SK-N-SH (cell line): ENCODE data around the gene MSL1. TPM values are rescaled to one million over a fixed set of nuclear protein-coding genes. Genes with fewer than 3 reads are reported as not detected.

Experiments used
- CTCF ChIA-PET: fragments of 300-600, 350-600 bp; formaldehyde crosslinking; extraction: SDS; loops from one replicate; lab custom pipeline; 2021; lab: Yijun Ruan, JAX
- POLR2A ChIA-PET: fragments of 350-600 bp; sonication (Branson Sonifier 250); formaldehyde crosslinking; extraction: SDS; loops from one replicate; lab custom pipeline; 2020; ENCODE audit warnings: antibody characterized with exemption, inconsistent platforms; lab: Yijun Ruan, JAX
- DNase-seq: peaks from one replicate; pipeline ENCODE4 v3.0.0; 2012
- H2AFZ ChIP-seq: fragments of 200-600 bp; sonication (generic); 2 replicates; pipeline ENCODE4 v1.8.1; 2016; ENCODE audit warnings: antibody characterized with exemption, mild to moderate bottlenecking, low read depth
- H3F3A ChIP-seq: fragments of 200-600 bp; sonication (generic); replicated peaks from 2 replicates; pipeline ENCODE3; 2016; ENCODE audit warnings: antibody characterized with exemption, mild to moderate bottlenecking; ENCODE audit not compliant: insufficient read depth
- H3K27ac ChIP-seq, 2 experiments: fragments of 200-500 bp in 1 of 2; fragments of 200-600 bp in 1 of 2; sonication (Bioruptor generic) in 1 of 2; sonication (generic), shearing (Covaris generic) in 1 of 2; 2 replicates each; pipeline versions ENCODE4 v1.5.1 to v1.6.1; 2014 to 2016; ENCODE audit warnings: low read depth in 2 of 2, inconsistent platforms in 1 of 2, low read length in 1 of 2, mild to moderate bottlenecking in 1 of 2, mixed read lengths in 1 of 2
- H3K27me3 ChIP-seq: fragments of 200-600 bp; sonication (generic), shearing (Covaris generic); 2 replicates; pipeline ENCODE4 v1.6.1; 2016; ENCODE audit warnings: mixed run types; ENCODE audit not compliant: insufficient read depth
- H3K36me3 ChIP-seq, 2 experiments: fragments of 200-500 bp in 1 of 2; fragments of 200-600 bp in 1 of 2; sonication (Bioruptor generic) in 1 of 2; sonication (generic) in 1 of 2; replicated peaks in 1 of 2; 2 replicates each; pipeline versions ENCODE3 to v1.5.1; 2014 to 2016; ENCODE audit warnings: low read length in 1 of 2, mild to moderate bottlenecking in 1 of 2; ENCODE audit not compliant: insufficient read depth in 2 of 2, control insufficient read depth in 1 of 2
- H3K4me1 ChIP-seq, 2 experiments: fragments of 200-500 bp in 1 of 2; fragments of 200-600 bp in 1 of 2; sonication (Bioruptor generic) in 1 of 2; sonication (generic), shearing (Covaris generic) in 1 of 2; 2 replicates each; pipeline versions ENCODE4 v1.5.1 to v1.6.1; 2014 to 2016; ENCODE audit warnings: low read depth in 1 of 2, low read length in 1 of 2, mixed run types in 1 of 2; ENCODE audit not compliant: insufficient read depth in 2 of 2, control insufficient read depth in 1 of 2
- H3K4me2 ChIP-seq: fragments of 200-600 bp; sonication (generic), shearing (Covaris generic); 2 replicates; pipeline ENCODE4 v1.6.1; 2017; ENCODE audit warnings: mixed run types
- H3K4me3 ChIP-seq, 2 experiments: fragments of 200-500 bp in 1 of 2; fragments of 200-600 bp in 1 of 2; sonication (Bioruptor generic) in 1 of 2; sonication (generic), shearing (Covaris generic) in 1 of 2; 2 replicates each; pipeline versions ENCODE4 v1.5.1 to v1.8.1; 2014 to 2016; ENCODE audit warnings: low read depth in 2 of 2, inconsistent platforms in 1 of 2, low read length in 1 of 2, mild to moderate bottlenecking in 1 of 2, mixed read lengths in 1 of 2, moderate library complexity in 1 of 2
- H3K79me2 ChIP-seq: fragments of 200-600 bp; sonication (generic); 2 replicates; pipeline ENCODE4 v1.8.1; 2017; ENCODE audit warnings: mild to moderate bottlenecking; ENCODE audit not compliant: insufficient read depth
- H3K9ac ChIP-seq: fragments of 200-600 bp; sonication (generic); 2 replicates; pipeline ENCODE4 v1.6.1; 2017; ENCODE audit warnings: mixed run types
- H3K9me2 ChIP-seq: fragments of 200-600 bp; sonication (generic); 2 replicates; pipeline ENCODE4 v1.6.1; 2017; ENCODE audit warnings: mixed run types
- H3K9me3 ChIP-seq: fragments of 200-600 bp; sonication (generic); 2 replicates; pipeline ENCODE4 v1.6.1; 2017; ENCODE audit warnings: mixed run types, mild to moderate bottlenecking, moderate library complexity
- H4K20me1 ChIP-seq: fragments of 200-600 bp; sonication (generic); 2 replicates; pipeline ENCODE4 v1.6.1; 2017; ENCODE audit warnings: mild to moderate bottlenecking, mixed run types; ENCODE audit not compliant: insufficient read depth
- CHD2 ChIP-seq: fragments of 150-350 bp; IDR thresholded peaks from 2 replicates; pipeline ENCODE4 v1.6.1; 2018; ENCODE audit warnings: low read length; ENCODE audit not compliant: partially characterized antibody
- EP300 ChIP-seq, 2 experiments: IDR thresholded peaks; 2 replicates each; pipeline versions ENCODE4 v1.4.0 to v1.6.1; 2012; ENCODE audit warnings: borderline replicate concordance in 1 of 2, low read depth in 1 of 2, low read length in 1 of 2
- EZH2phosphoT487 ChIP-seq: fragments of 200-600 bp; sonication (generic); IDR thresholded peaks from 2 replicates; pipeline ENCODE4 v1.6.1; 2017; ENCODE audit warnings: low read depth, mixed run types, mild to moderate bottlenecking, antibody characterized with exemption, moderate library complexity, borderline replicate concordance
- FOXJ3 ChIP-seq: sonication (generic); formaldehyde crosslinking; IDR thresholded peaks from 2 replicates; pipeline ENCODE4 v1.5.1; 2020; ENCODE audit warnings: mild to moderate bottlenecking, missing genetic modification reagents
- FOXM1 ChIP-seq: IDR thresholded peaks from 2 replicates; pipeline ENCODE4 v1.4.0; 2012; ENCODE audit warnings: low read depth, mild to moderate bottlenecking
- GATA2 ChIP-seq: sonication (generic); formaldehyde crosslinking; IDR thresholded peaks from 2 replicates; pipeline ENCODE4 v1.5.0; 2020; ENCODE audit warnings: mild to moderate bottlenecking, missing genetic modification reagents
- JUND ChIP-seq: IDR thresholded peaks from 2 replicates; pipeline ENCODE4 v1.4.0; 2012
- MXI1 ChIP-seq: IDR thresholded peaks from 2 replicates; pipeline ENCODE4 v1.6.1; 2012; ENCODE audit warnings: mild to moderate bottlenecking, low read depth, low read length, improper control_type of control experiment
- NRF1 ChIP-seq: IDR thresholded peaks from 2 replicates; pipeline ENCODE4 v1.6.1; 2012; ENCODE audit warnings: low read depth, mild to moderate bottlenecking, low read length
- SMC3 ChIP-seq: IDR thresholded peaks from 2 replicates; pipeline ENCODE4 v1.6.1; 2012; ENCODE audit warnings: low read depth, low read length, improper control_type of control experiment
- WGBS: methylation state at CpG from one replicate; pipeline ENCODE4 v1.1.6; 2017; ENCODE audit warnings: low lambda C conversion rate; 5-methylcytosine and 5-hydroxymethylcytosine counted together
- polyA plus RNA-seq, 3 experiments: library from polyadenylated mRNA; depleted of rRNA; stranded (reverse); fragments of >200 nt; gene quantifications; 2 replicates each; pipeline ENCODE4 v1.2.3, GENCODE V29; 2012
- TF ChIP-seq, protein P1 (sequence below): IDR thresholded peaks from 2 replicates; pipeline ENCODE4 v1.6.1; 2012; ENCODE audit warnings: mild to moderate bottlenecking, low read depth, low read length, moderate library complexity
- TF ChIP-seq, protein P2 (sequence below): IDR thresholded peaks from 2 replicates; pipeline ENCODE4 v1.4.0; 2012; ENCODE audit warnings: low read depth

MSL1 gene
- polyA plus RNA-seq, 1 of the 3 experiments (the other 2 are of a cell fraction), result 30.2 TPM

DNA sequence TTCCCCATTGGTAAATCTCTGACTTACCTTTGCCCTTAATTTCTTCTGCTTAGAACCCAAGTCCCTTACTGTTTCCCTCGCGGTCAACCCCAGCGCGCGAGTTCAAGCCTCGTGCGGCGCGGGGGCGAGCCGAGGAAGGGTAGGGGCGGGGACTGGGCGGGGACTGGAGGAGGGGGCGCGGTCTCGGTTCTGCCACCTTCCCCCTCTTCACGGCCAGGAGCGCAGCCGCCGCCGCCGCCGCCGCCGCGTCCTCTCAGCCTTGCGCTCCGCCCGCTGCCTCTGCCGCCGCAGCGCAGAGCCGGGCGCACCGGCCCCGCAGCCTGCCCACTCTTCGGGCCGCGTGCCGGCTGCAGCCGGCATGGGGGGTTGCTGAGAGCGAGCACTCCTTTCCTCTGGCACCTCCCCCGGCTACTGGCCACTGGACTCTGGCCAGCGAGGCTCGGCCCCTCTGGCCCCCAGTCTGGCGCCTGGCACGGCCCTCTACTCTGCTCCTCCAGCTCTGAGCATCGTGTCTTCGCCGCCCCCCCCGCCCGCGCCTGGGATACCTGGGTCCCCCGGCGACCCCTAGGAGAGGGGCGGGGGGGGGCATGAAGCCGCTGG lies 55.6 kb downstream of the MSL1 start, which contains the start of gene RAPGEFL1:
RAPGEFL1 (plus strand) TSS at position 196 of the 600 bp plus-strand sequence; CDS start at position 588, 392 bp downstream.
- Histone ChIP-seq H2AFZ (no peak within 1 kb of the TSS), H3K27me3 (no peaks in the 10 kb centered on the region), H3K79me2 (no peaks in the 10 kb centered on the region), H3F3A (peaks cover 20% of the 10 kb centered on the region), H3K9ac (0 out of 2 replicates have a peak within 1 kb of the TSS, but pooled peaks have one; percentile 14), H3K4me2 (peak within 1 kb of the TSS; percentile 62), H3K9me3 (no peaks in the 10 kb centered on the region), H3K4me3 (peak within 1 kb of the TSS; percentile 44 to 52; a peak in 2 of 4 replicates), H3K4me1 (peaks cover 6 to 32% of the 10 kb centered on the region in 2 experiments; a peak in 1 of 4 replicates), H3K36me3 (peaks cover 4 to 18% of the 10 kb centered on the region in 2 experiments), H4K20me1 (no peaks in the 10 kb centered on the region), H3K9me2 (no peaks in the 10 kb centered on the region), H3K27ac (peak within 1 kb of the TSS in 1 of 2 experiments; percentile 48; a peak in 1 of 4 replicates)
- WGBS, result 16% methylated on average over 18 of the region's 57 CpGs
- DNase-seq, result peak; percentile 95
- POLR2A ChIA-PET, result interaction anchor here (0.6 to 1.4 kb wide), 3 partner anchors 9 to 123 kb away, joined by 3 to 4 read pairs (median 3); partner anchors contain the start of genes CASC3 and MED24
- TF ChIP-seq EZH2phosphoT487 (no peak), MXI1 (peak; percentile 39; the same call in 1 of the 2 replicates), SMC3 (no peak), GATA2 (no peak), JUND (no peak), EP300 (IDR thresholded peaks at IDR 0.05; ENCODE audit: borderline replicate concordance in 1 of 2, low read depth in 1 of 2, low read length in 1 of 2) (no peak), FOXM1 (no peak), CHD2 (peak; percentile 31), NRF1 (peak; percentile 32; the same call in 1 of the 2 replicates), FOXJ3 (no peak)
- TF ChIP-seq, protein P1, sequence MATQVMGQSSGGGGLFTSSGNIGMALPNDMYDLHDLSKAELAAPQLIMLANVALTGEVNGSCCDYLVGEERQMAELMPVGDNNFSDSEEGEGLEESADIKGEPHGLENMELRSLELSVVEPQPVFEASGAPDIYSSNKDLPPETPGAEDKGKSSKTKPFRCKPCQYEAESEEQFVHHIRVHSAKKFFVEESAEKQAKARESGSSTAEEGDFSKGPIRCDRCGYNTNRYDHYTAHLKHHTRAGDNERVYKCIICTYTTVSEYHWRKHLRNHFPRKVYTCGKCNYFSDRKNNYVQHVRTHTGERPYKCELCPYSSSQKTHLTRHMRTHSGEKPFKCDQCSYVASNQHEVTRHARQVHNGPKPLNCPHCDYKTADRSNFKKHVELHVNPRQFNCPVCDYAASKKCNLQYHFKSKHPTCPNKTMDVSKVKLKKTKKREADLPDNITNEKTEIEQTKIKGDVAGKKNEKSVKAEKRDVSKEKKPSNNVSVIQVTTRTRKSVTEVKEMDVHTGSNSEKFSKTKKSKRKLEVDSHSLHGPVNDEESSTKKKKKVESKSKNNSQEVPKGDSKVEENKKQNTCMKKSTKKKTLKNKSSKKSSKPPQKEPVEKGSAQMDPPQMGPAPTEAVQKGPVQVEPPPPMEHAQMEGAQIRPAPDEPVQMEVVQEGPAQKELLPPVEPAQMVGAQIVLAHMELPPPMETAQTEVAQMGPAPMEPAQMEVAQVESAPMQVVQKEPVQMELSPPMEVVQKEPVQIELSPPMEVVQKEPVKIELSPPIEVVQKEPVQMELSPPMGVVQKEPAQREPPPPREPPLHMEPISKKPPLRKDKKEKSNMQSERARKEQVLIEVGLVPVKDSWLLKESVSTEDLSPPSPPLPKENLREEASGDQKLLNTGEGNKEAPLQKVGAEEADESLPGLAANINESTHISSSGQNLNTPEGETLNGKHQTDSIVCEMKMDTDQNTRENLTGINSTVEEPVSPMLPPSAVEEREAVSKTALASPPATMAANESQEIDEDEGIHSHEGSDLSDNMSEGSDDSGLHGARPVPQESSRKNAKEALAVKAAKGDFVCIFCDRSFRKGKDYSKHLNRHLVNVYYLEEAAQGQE, result no peak
- TF ChIP-seq, protein P2, sequence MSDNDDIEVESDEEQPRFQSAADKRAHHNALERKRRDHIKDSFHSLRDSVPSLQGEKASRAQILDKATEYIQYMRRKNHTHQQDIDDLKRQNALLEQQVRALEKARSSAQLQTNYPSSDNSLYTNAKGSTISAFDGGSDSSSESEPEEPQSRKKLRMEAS, result peak; percentile 77
- CTCF ChIA-PET, result interaction anchor here (1.0 to 10.6 kb wide), 7 partner anchors 9 to 114 kb away, joined by 4 to 94 read pairs (median 6); partner anchors contain the start of gene CASC3
